ENCODE results near the gene PCSK4. TPM values are rescaled to one million over a fixed set of nuclear protein-coding genes. Genes with fewer than 3 reads are reported as not detected.

The PCSK4 gene
- total RNA-seq, 1 donor from 2014 or later = 37.7 TPM

- Mint-ChIP-seq H3K27me3 (peaks cover 31% of the 10 kb centered on the region), H3K4me1 (ENCODE audit: low read depth) (peaks cover 3% of the 10 kb centered on the region), H3K27ac (no peak overlapping the region), H3K9me3 (ENCODE audit: low read depth) (no peaks in the 10 kb centered on the region), H3K36me3 (ENCODE audit: insufficient read depth) (peaks cover 2% of the 10 kb centered on the region), H3K4me3 (ENCODE audit: low read depth) (no peak overlapping the region)
- no peak for TF ChIP-seq CTCF (IDR thresholded peaks at IDR 0.05; ENCODE audit: unreplicated experiment)
- no peak for DNase-seq (ENCODE audit: low spot score, unreplicated experiment)
Measured at GRCh38 chr19:1510807-1511206, 20.7 kb upstream of the PCSK4 start.

- no peak for TF ChIP-seq CTCF (IDR thresholded peaks at IDR 0.05; ENCODE audit: unreplicated experiment)
- H3K36me3 Mint-ChIP-seq (ENCODE audit: insufficient read depth) = peaks cover 2% of the 10 kb centered on the region
- peaks cover 31% of the 10 kb centered on the region for H3K27me3 Mint-ChIP-seq
- no peaks in the 10 kb centered on the region for H3K9me3 Mint-ChIP-seq (ENCODE audit: low read depth)
- no peak for DNase-seq (ENCODE audit: low spot score, unreplicated experiment)
- H3K4me1 Mint-ChIP-seq (ENCODE audit: low read depth) = peaks cover 3% of the 10 kb centered on the region
- H3K27ac Mint-ChIP-seq = no peak overlapping the region
- H3K4me3 Mint-ChIP-seq (ENCODE audit: low read depth) = no peak overlapping the region
Measured at GRCh38 chr19:1510442-1510806, 20.3 kb upstream of the PCSK4 start.

GRCh38 chr19:1509602-1510441, 19.7 kb upstream of the PCSK4 start:
- Mint-ChIP-seq H3K27me3 (peaks cover 34% of the 10 kb centered on the region), H3K9me3 (ENCODE audit: low read depth) (no peaks in the 10 kb centered on the region), H3K36me3 (ENCODE audit: insufficient read depth) (peaks cover 2% of the 10 kb centered on the region), H3K27ac (no peak overlapping the region), H3K4me1 (ENCODE audit: low read depth) (peaks cover 3% of the 10 kb centered on the region), H3K4me3 (ENCODE audit: low read depth) (no peak overlapping the region)
- no peak for DNase-seq (ENCODE audit: low spot score, unreplicated experiment)
- TF ChIP-seq CTCF (IDR thresholded peaks at IDR 0.05; ENCODE audit: unreplicated experiment) = no peak

- no peak overlapping the region for H3K27ac Mint-ChIP-seq
- H3K4me3 Mint-ChIP-seq (ENCODE audit: low read depth) = no peak overlapping the region
- H3K9me3 Mint-ChIP-seq (ENCODE audit: low read depth) = no peaks in the 10 kb centered on the region
- DNase-seq (ENCODE audit: low spot score, unreplicated experiment) = no peak
- H3K36me3 Mint-ChIP-seq (ENCODE audit: insufficient read depth) = peaks cover 2% of the 10 kb centered on the region
- peaks cover 3% of the 10 kb centered on the region for H3K4me1 Mint-ChIP-seq (ENCODE audit: low read depth)
- peaks cover 35% of the 10 kb centered on the region for H3K27me3 Mint-ChIP-seq
- no peak for TF ChIP-seq CTCF (IDR thresholded peaks at IDR 0.05; ENCODE audit: unreplicated experiment)
Measured at GRCh38 chr19:1508507-1508856, 18.3 kb upstream of the PCSK4 start.

- DNase-seq (ENCODE audit: low spot score, unreplicated experiment) = peak; percentile 82
- Mint-ChIP-seq H3K36me3 (ENCODE audit: insufficient read depth) (peaks cover 2% of the 10 kb centered on the region), H3K4me3 (ENCODE audit: low read depth) (peak overlapping the region; percentile 81), H3K27ac (peak overlapping the region; percentile 93), H3K4me1 (ENCODE audit: low read depth) (peaks cover 3% of the 10 kb centered on the region), H3K9me3 (ENCODE audit: low read depth) (no peaks in the 10 kb centered on the region), H3K27me3 (peaks cover 38% of the 10 kb centered on the region)
- no peak for TF ChIP-seq CTCF (IDR thresholded peaks at IDR 0.05; ENCODE audit: unreplicated experiment)
Measured at GRCh38 chr19:1507763-1508506, 17.8 kb upstream of the PCSK4 start.

Measured in progenitor cell of endocrine pancreas (in vitro differentiated cells).